ENCODE results near the gene TRPV3. TPM values are rescaled to one million over a fixed set of nuclear protein-coding genes. Genes with fewer than 3 reads are reported as not detected.

The TRPV3 gene
- total and polyA plus RNA-seq, 2 donors (not counting 1 experiment from before 2014, with no cell fraction given), result 0.20 to 0.99 TPM

Other genes with a start within 250 kb of the TRPV3 start
- gene OR3A2, start 171.5 kb downstream of the TRPV3 start, total RNA-seq, result under 0.01 TPM in 1 of 2 replicates, not detected in the other
- 0.03 TPM in 1 of 2 replicates, not detected in the other for gene OR3A2, start 171.5 kb downstream of the TRPV3 start, polyA plus RNA-seq
- gene OR1E1, start 159.4 kb downstream of the TRPV3 start, total RNA-seq, result not detected in 2 replicates
- not detected in 2 replicates for gene OR1E1, start 159.4 kb downstream of the TRPV3 start, polyA plus RNA-seq
- gene OR3A3, start 146.4 kb downstream of the TRPV3 start, total RNA-seq, result not detected in 2 replicates
- gene OR3A3, start 146.4 kb downstream of the TRPV3 start, polyA plus RNA-seq, result not detected in 2 replicates
- not detected in 2 replicates for gene OR1E2, start 124.0 kb downstream of the TRPV3 start, total RNA-seq
- not detected in 2 replicates for gene OR1E2, start 124.0 kb downstream of the TRPV3 start, polyA plus RNA-seq
- 0.17 and 0.51 TPM in 2 replicates for gene SPATA22, start 86.0 kb downstream of the TRPV3 start, total RNA-seq
- 0.33 and 0.63 TPM in 2 replicates for gene SPATA22, start 86.0 kb downstream of the TRPV3 start, polyA plus RNA-seq
- 4.6 and 5.4 TPM in 2 replicates for gene ASPA, start 81.8 kb downstream of the TRPV3 start, total RNA-seq
- 1.3 and 1.7 TPM in 2 replicates for gene ASPA, start 81.8 kb downstream of the TRPV3 start, polyA plus RNA-seq
- 2.3 and 2.8 TPM in 2 replicates for gene TRPV1, start 51.6 kb upstream of the TRPV3 start, total RNA-seq
- gene TRPV1, start 51.6 kb upstream of the TRPV3 start, polyA plus RNA-seq, result 0.60 and 0.89 TPM in 2 replicates
- gene SHPK, start 78.4 kb upstream of the TRPV3 start, total RNA-seq, result 5.6 and 8.9 TPM in 2 replicates
- gene SHPK, start 78.4 kb upstream of the TRPV3 start, polyA plus RNA-seq, result 7.2 and 9.1 TPM in 2 replicates
- 19.2 and 24.9 TPM in 2 replicates for gene CTNS, start 78.9 kb upstream of the TRPV3 start, total RNA-seq
- 9.6 and 10.4 TPM in 2 replicates for gene CTNS, start 78.9 kb upstream of the TRPV3 start, polyA plus RNA-seq
- 105 and 141 TPM in 2 replicates for gene TAX1BP3, start 110.8 kb upstream of the TRPV3 start, total RNA-seq
- gene TAX1BP3, start 110.8 kb upstream of the TRPV3 start, polyA plus RNA-seq, result 121 and 149 TPM in 2 replicates
- 15.4 TPM in 2 replicates for gene EMC6, start 111.0 kb upstream of the TRPV3 start, total RNA-seq
- gene EMC6, start 111.0 kb upstream of the TRPV3 start, polyA plus RNA-seq, result 20.6 and 25.3 TPM in 2 replicates
- 0.99 and 1.0 TPM in 2 replicates for gene P2RX5, start 138.3 kb upstream of the TRPV3 start, total RNA-seq
- gene P2RX5, start 138.3 kb upstream of the TRPV3 start, polyA plus RNA-seq, result 0.79 and 1.1 TPM in 2 replicates
- 0.51 and 2.0 TPM in 2 replicates for gene HASPIN, start 166.1 kb upstream of the TRPV3 start, total RNA-seq
- gene HASPIN, start 166.1 kb upstream of the TRPV3 start, polyA plus RNA-seq, result 1.5 and 4.9 TPM in 2 replicates
- gene ITGAE, start 243.4 kb upstream of the TRPV3 start, total RNA-seq, result 15.9 and 29.7 TPM in 2 replicates
- gene ITGAE, start 243.4 kb upstream of the TRPV3 start, polyA plus RNA-seq, result 72.5 and 76.6 TPM in 2 replicates